ENCODE results near the gene TBXA2R.

Gene TBXA2R

GRCh38 chr19:3642296-3642695 is 35.6 kb upstream of the TBXA2R start:
- no peak overlapping the region for H3K4me3 ChIP-seq (ENCODE audit: insufficient read depth, low read length, poor library complexity, severe bottlenecking)
- H3K27me3 ChIP-seq (ENCODE audit: low read length), result no peaks in the 10 kb centered on the region
- H3K9me3 ChIP-seq (ENCODE audit: insufficient read depth, low read length), result no peaks in the 10 kb centered on the region
- H3K9ac ChIP-seq (ENCODE audit: low read length), result no peak overlapping the region
- no peaks in the 10 kb centered on the region for H3K9me2 ChIP-seq (replicated peaks; ENCODE audit: insufficient read depth, low read length)
- H3F3A ChIP-seq (ENCODE audit: insufficient read depth), result no peaks in the 10 kb centered on the region
- no peak for TF ChIP-seq EZH2phosphoT487 (conservative IDR thresholded peaks at IDR 0.05; ENCODE audit: low read length)
- no peak for TF ChIP-seq CTCF (IDR thresholded peaks at IDR 0.05; ENCODE audit: insufficient read depth, low read length, poor library complexity, severe bottlenecking)
- H3K36me3 ChIP-seq (ENCODE audit: low read length), result no peaks in the 10 kb centered on the region
- H3K79me2 ChIP-seq (ENCODE audit: insufficient read depth, low read length), result no peaks in the 10 kb centered on the region
- no peak overlapping the region for H3K27ac ChIP-seq (ENCODE audit: low read depth, low read length)
- no peaks in the 10 kb centered on the region for H4K20me1 ChIP-seq (ENCODE audit: low read depth, low read length)
- H2AFZ ChIP-seq (ENCODE audit: low read depth, low read length, severe bottlenecking), result no peak overlapping the region
- H3K4me2 ChIP-seq (ENCODE audit: low read depth, low read length, poor library complexity, severe bottlenecking), result no peak overlapping the region

- Histone ChIP-seq H3K36me3 (ENCODE audit: low read length) (no peaks in the 10 kb centered on the region), H3K9me2 (replicated peaks; ENCODE audit: insufficient read depth, low read length) (no peaks in the 10 kb centered on the region), H3K9ac (ENCODE audit: low read length) (no peak overlapping the region), H2AFZ (ENCODE audit: low read depth, low read length, severe bottlenecking) (no peak overlapping the region), H3K27me3 (ENCODE audit: low read length) (no peaks in the 10 kb centered on the region), H3F3A (ENCODE audit: insufficient read depth) (no peaks in the 10 kb centered on the region), H3K4me3 (ENCODE audit: insufficient read depth, low read length, poor library complexity, severe bottlenecking) (no peak overlapping the region), H3K27ac (ENCODE audit: low read depth, low read length) (no peak overlapping the region), H4K20me1 (ENCODE audit: low read depth, low read length) (no peaks in the 10 kb centered on the region), H3K79me2 (ENCODE audit: insufficient read depth, low read length) (no peaks in the 10 kb centered on the region), H3K9me3 (ENCODE audit: insufficient read depth, low read length) (no peaks in the 10 kb centered on the region), H3K4me2 (ENCODE audit: low read depth, low read length, poor library complexity, severe bottlenecking) (no peak overlapping the region)
- TF ChIP-seq EZH2phosphoT487 (conservative IDR thresholded peaks at IDR 0.05; ENCODE audit: low read length) (no peak), CTCF (IDR thresholded peaks at IDR 0.05; ENCODE audit: insufficient read depth, low read length, poor library complexity, severe bottlenecking) (no peak)
These were observed 35.0 kb upstream of the TBXA2R start for GRCh38 chr19:3641515-3642269.

GRCh38 chr19:3639479-3639878 is 32.8 kb upstream of the TBXA2R start:
- Histone ChIP-seq H3K27ac (ENCODE audit: low read depth, low read length) (no peak overlapping the region), H3K9ac (ENCODE audit: low read length) (no peak overlapping the region), H3K79me2 (ENCODE audit: insufficient read depth, low read length) (no peaks in the 10 kb centered on the region), H3K36me3 (ENCODE audit: low read length) (no peaks in the 10 kb centered on the region), H3F3A (ENCODE audit: insufficient read depth) (no peaks in the 10 kb centered on the region), H3K27me3 (ENCODE audit: low read length) (no peaks in the 10 kb centered on the region), H4K20me1 (ENCODE audit: low read depth, low read length) (no peaks in the 10 kb centered on the region), H3K4me2 (ENCODE audit: low read depth, low read length, poor library complexity, severe bottlenecking) (no peak overlapping the region), H3K9me2 (replicated peaks; ENCODE audit: insufficient read depth, low read length) (no peaks in the 10 kb centered on the region), H3K9me3 (ENCODE audit: insufficient read depth, low read length) (no peaks in the 10 kb centered on the region), H3K4me3 (ENCODE audit: insufficient read depth, low read length, poor library complexity, severe bottlenecking) (no peak overlapping the region), H2AFZ (ENCODE audit: low read depth, low read length, severe bottlenecking) (no peak overlapping the region)
- TF ChIP-seq EZH2phosphoT487 (conservative IDR thresholded peaks at IDR 0.05; ENCODE audit: low read length) (no peak), CTCF (IDR thresholded peaks at IDR 0.05; ENCODE audit: insufficient read depth, low read length, poor library complexity, severe bottlenecking) (no peak)

All from SU-DHL-6 (cell line).